ENCODE results near the gene TMPRSS11A. TPM values are rescaled to one million over a fixed set of nuclear protein-coding genes. Genes with fewer than 3 reads are reported as not detected.

TMPRSS11A gene
- total and polyA plus RNA-seq, 2 of the 13 experiments (the other 11 are each of a cell fraction or from before 2014, with no cell fraction given) = not detected

- DNase-seq (ENCODE audit: low spot score) (no peak), ATAC-seq (no peak), FAIRE-seq (no peak)
- no peak overlapping the region for H3K4me3 ChIP-seq (replicated peaks in 1 of 3; ENCODE audit: insufficient read depth in 1 of 3, low read depth in 2 of 3, low read length in 3 of 3)
- no peak for TF ChIP-seq ZNF879 (CRISPR knock-in tag; IDR thresholded peaks at IDR 0.05)
- POLR2A ChIA-PET = no interaction called here
- H3K4me2 ChIP-seq (ENCODE audit: low read depth, low read length) = no peak overlapping the region
- H3K27me3 ChIP-seq (ENCODE audit: control insufficient read depth in 1 of 2, insufficient read depth in 2 of 2, low read length in 2 of 2) = no peaks in the 10 kb centered on the region; a peak in 1 of 5 replicates
- WGBS (ENCODE audit: low lambda C conversion rate) = 12% methylated on average over 3 of the region's 3 CpGs
- H2AFZ ChIP-seq (ENCODE audit: low read length) = no peak overlapping the region
- intact Hi-C loops (cut with micrococcal nuclease; ENCODE audit: unreplicated experiment) (no loop called here), in situ Hi-C loops (cut with HindIII; ENCODE audit: extremely low pct_ligation_motif_present, low pct_unique_long_range_greater_than_20kb) (no loop called here)
- no peak overlapping the region for H3K9ac ChIP-seq (ENCODE audit: insufficient read depth, low read depth, low read length)
- H3K27ac ChIP-seq (ENCODE audit: extremely low read length, insufficient read depth, low read length) = no peak overlapping the region
- H3K9me3 ChIP-seq (ENCODE audit: low read length) = no peaks in the 10 kb centered on the region
- no peaks in the 10 kb centered on the region for H3K79me2 ChIP-seq (ENCODE audit: insufficient read depth, low read length)
- CTCF ChIA-PET (ENCODE audit: low intra/inter-chr PET ratio, low total read pairs) = no interaction called here
- H3K4me1 ChIP-seq (ENCODE audit: insufficient read depth, low read length) = no peaks in the 10 kb centered on the region
- no TSS peak for BruUV-seq (replicated peaks)
- no peaks in the 10 kb centered on the region for H4K20me1 ChIP-seq (ENCODE audit: insufficient read depth, low read length)
- no peaks in the 10 kb centered on the region for H3K36me3 ChIP-seq (replicated peaks in 1 of 2; ENCODE audit: control insufficient read depth in 1 of 2, insufficient read depth in 2 of 2, low read length in 2 of 2)
Observed at GRCh38 chr4:67879486-67879885, 83.8 kb downstream of the TMPRSS11A start.

GRCh38 chr4:67877086-67877485, 86.2 kb downstream of the TMPRSS11A start:
- FAIRE-seq (no peak), ATAC-seq (no peak), DNase-seq (ENCODE audit: low spot score) (no peak)
- Histone ChIP-seq H3K4me2 (ENCODE audit: low read depth, low read length) (no peak overlapping the region), H3K27me3 (ENCODE audit: control insufficient read depth in 1 of 2, insufficient read depth in 2 of 2, low read length in 2 of 2) (no peaks in the 10 kb centered on the region; a peak in 1 of 5 replicates), H3K27ac (ENCODE audit: extremely low read length, insufficient read depth, low read length) (no peak overlapping the region), H3K79me2 (ENCODE audit: insufficient read depth, low read length) (no peaks in the 10 kb centered on the region), H3K9ac (ENCODE audit: insufficient read depth, low read depth, low read length) (no peak overlapping the region), H3K4me1 (ENCODE audit: insufficient read depth, low read length) (no peaks in the 10 kb centered on the region), H3K9me3 (ENCODE audit: low read length) (no peaks in the 10 kb centered on the region), H3K4me3 (replicated peaks in 1 of 3; ENCODE audit: insufficient read depth in 1 of 3, low read depth in 2 of 3, low read length in 3 of 3) (no peak overlapping the region), H4K20me1 (ENCODE audit: insufficient read depth, low read length) (no peaks in the 10 kb centered on the region), H3K36me3 (replicated peaks in 1 of 2; ENCODE audit: control insufficient read depth in 1 of 2, insufficient read depth in 2 of 2, low read length in 2 of 2) (no peaks in the 10 kb centered on the region), H2AFZ (ENCODE audit: low read length) (no peak overlapping the region)
- WGBS (ENCODE audit: low lambda C conversion rate) = 48% methylated on average over 3 of the region's 3 CpGs
- no peak for TF ChIP-seq MBD4 (IDR thresholded peaks at IDR 0.05; ENCODE audit: borderline replicate concordance, low read length)
- TF ChIP-seq SNAI1 (CRISPR knock-in tag; IDR thresholded peaks at IDR 0.05; ENCODE audit: borderline replicate concordance) = no peak
- TF ChIP-seq HMGXB4 (CRISPR knock-in tag; IDR thresholded peaks at IDR 0.05; ENCODE audit: borderline replicate concordance in 1 of 2, low read depth in 1 of 2) = no peak
- TF ChIP-seq ZFP82 (CRISPR knock-in tag; IDR thresholded peaks at IDR 0.05; ENCODE audit: borderline replicate concordance) = no peak
- no peak for TF ChIP-seq TAF15 (IDR thresholded peaks at IDR 0.05; ENCODE audit: low read depth, low read length, poor library complexity, severe bottlenecking)
- ChIA-PET CTCF (ENCODE audit: low intra/inter-chr PET ratio, low total read pairs) (no interaction called here), POLR2A (no interaction called here)
- intact Hi-C loops (cut with micrococcal nuclease; ENCODE audit: unreplicated experiment) (no loop called here), in situ Hi-C loops (cut with HindIII; ENCODE audit: extremely low pct_ligation_motif_present, low pct_unique_long_range_greater_than_20kb) (no loop called here)
- BruUV-seq (replicated peaks) = no TSS peak

Data from HepG2 (cell line).